ENCODE measurements around the gene KRTAP9-8.

KRTAP9-8 gene

DNA sequence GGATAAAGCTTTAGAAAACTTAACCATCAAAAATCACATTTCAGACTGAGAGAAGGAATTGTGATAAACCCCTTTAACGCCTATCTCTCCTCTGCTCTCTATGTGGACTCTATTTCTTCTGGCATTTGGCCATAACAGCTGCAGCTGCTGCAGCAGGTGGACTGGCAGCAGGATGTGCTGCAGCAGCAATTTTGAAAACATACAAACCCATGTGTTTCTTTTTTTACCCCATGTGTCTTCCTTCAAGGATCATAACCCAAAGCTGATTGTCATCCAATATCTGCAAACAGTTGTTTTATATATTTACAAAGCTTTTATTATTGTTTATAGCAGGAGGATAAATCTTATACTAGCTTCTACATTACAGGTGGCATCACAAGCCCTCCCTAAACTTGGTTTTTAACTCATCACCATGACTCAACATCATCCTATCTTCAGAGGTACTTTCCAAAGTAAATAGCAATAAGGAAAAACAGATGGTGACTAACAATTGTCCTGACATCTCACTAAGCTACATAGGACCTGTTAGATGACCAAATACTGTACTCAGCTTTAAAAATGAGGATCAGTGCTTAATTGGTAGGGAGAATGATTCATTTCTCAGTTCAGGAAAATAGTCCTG lies 25.8 kb upstream of the KRTAP9-8 start:
- TF ChIP-seq, protein P1, sequence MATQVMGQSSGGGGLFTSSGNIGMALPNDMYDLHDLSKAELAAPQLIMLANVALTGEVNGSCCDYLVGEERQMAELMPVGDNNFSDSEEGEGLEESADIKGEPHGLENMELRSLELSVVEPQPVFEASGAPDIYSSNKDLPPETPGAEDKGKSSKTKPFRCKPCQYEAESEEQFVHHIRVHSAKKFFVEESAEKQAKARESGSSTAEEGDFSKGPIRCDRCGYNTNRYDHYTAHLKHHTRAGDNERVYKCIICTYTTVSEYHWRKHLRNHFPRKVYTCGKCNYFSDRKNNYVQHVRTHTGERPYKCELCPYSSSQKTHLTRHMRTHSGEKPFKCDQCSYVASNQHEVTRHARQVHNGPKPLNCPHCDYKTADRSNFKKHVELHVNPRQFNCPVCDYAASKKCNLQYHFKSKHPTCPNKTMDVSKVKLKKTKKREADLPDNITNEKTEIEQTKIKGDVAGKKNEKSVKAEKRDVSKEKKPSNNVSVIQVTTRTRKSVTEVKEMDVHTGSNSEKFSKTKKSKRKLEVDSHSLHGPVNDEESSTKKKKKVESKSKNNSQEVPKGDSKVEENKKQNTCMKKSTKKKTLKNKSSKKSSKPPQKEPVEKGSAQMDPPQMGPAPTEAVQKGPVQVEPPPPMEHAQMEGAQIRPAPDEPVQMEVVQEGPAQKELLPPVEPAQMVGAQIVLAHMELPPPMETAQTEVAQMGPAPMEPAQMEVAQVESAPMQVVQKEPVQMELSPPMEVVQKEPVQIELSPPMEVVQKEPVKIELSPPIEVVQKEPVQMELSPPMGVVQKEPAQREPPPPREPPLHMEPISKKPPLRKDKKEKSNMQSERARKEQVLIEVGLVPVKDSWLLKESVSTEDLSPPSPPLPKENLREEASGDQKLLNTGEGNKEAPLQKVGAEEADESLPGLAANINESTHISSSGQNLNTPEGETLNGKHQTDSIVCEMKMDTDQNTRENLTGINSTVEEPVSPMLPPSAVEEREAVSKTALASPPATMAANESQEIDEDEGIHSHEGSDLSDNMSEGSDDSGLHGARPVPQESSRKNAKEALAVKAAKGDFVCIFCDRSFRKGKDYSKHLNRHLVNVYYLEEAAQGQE (IDR thresholded peaks at IDR 0.05; ENCODE audit: insufficient read depth in 1 of 2, low read depth in 2 of 2, low read length in 2 of 2): no peak
- no peak for TF ChIP-seq FOXP2 (optimal IDR thresholded peaks at IDR 0.05; ENCODE audit: borderline replicate concordance, extremely low read depth, extremely low read length, insufficient read depth)
- no peak for TF ChIP-seq POLR2AphosphoS5 (IDR thresholded peaks at IDR 0.05; ENCODE audit: low read depth, low read length)
- TF ChIP-seq TAF1 (IDR thresholded peaks at IDR 0.05; ENCODE audit: borderline replicate concordance, insufficient read depth, low read length): no peak
- TF ChIP-seq SIN3A (IDR thresholded peaks at IDR 0.05; ENCODE audit: borderline replicate concordance, insufficient read depth, low read length): no peak

GRCh38 chr17:41212524-41213169 lies 25.2 kb upstream of the KRTAP9-8 start:
- TF ChIP-seq SIN3A (IDR thresholded peaks at IDR 0.05; ENCODE audit: borderline replicate concordance, insufficient read depth, low read length) (no peak), POLR2AphosphoS5 (IDR thresholded peaks at IDR 0.05; ENCODE audit: low read depth, low read length) (no peak)
- TF ChIP-seq, protein P1 (IDR thresholded peaks at IDR 0.05; ENCODE audit: insufficient read depth in 1 of 2, low read depth in 2 of 2, low read length in 2 of 2): no peak

- TF ChIP-seq FOXP2 (optimal IDR thresholded peaks at IDR 0.05; ENCODE audit: borderline replicate concordance, extremely low read depth, extremely low read length, insufficient read depth): no peak
- TF ChIP-seq TAF1 (IDR thresholded peaks at IDR 0.05; ENCODE audit: borderline replicate concordance, insufficient read depth, low read length): no peak
- TF ChIP-seq POLR2AphosphoS5 (IDR thresholded peaks at IDR 0.05; ENCODE audit: low read depth, low read length): no peak
- TF ChIP-seq SIN3A (IDR thresholded peaks at IDR 0.05; ENCODE audit: borderline replicate concordance, insufficient read depth, low read length): no peak
- TF ChIP-seq, protein P1 (IDR thresholded peaks at IDR 0.05; ENCODE audit: insufficient read depth in 1 of 2, low read depth in 2 of 2, low read length in 2 of 2): no peak
Measured at GRCh38 chr17:41215681-41216080, 22.1 kb upstream of the KRTAP9-8 start.

GRCh38 chr17:41223821-41224220 lies 14.0 kb upstream of the KRTAP9-8 start:
- TF ChIP-seq, protein P1 (IDR thresholded peaks at IDR 0.05; ENCODE audit: insufficient read depth in 1 of 2, low read depth in 2 of 2, low read length in 2 of 2): no peak
- TF ChIP-seq FOXP2 (optimal IDR thresholded peaks at IDR 0.05; ENCODE audit: borderline replicate concordance, extremely low read depth, extremely low read length, insufficient read depth) (no peak), SIN3A (IDR thresholded peaks at IDR 0.05; ENCODE audit: borderline replicate concordance, insufficient read depth, low read length) (no peak), POLR2AphosphoS5 (IDR thresholded peaks at IDR 0.05; ENCODE audit: low read depth, low read length) (no peak), TAF1 (IDR thresholded peaks at IDR 0.05; ENCODE audit: borderline replicate concordance, insufficient read depth, low read length) (no peak)

Measured in PFSK-1 (cell line).